Stimulated activated CD8-positive, alpha-beta memory T cell treated with anti-CD3 and anti-CD28 coated beads, Interleukin-7, amount 100 ng/mL, for 24 hours (primary cell): ENCODE results near the gene WDR89.
"Not testable (repeated sequence)": the region's sequence is repeated elsewhere in the genome, so short reads cannot be mapped to it uniquely, and the experiment has no call there.

Experiments used
- DNase-seq: peaks from one replicate; pipeline ENCODE4 v3.0.0-alpha.2; 2020; ENCODE audit warnings: low read depth

The WDR89 gene

GRCh38 chr14:63596998-63597658 lies 44.5 kb downstream of the WDR89 start:
- no peak for DNase-seq

GRCh38 chr14:63594455-63595372 lies 47.0 kb downstream of the WDR89 start:
- DNase-seq, result no peak

DNA sequence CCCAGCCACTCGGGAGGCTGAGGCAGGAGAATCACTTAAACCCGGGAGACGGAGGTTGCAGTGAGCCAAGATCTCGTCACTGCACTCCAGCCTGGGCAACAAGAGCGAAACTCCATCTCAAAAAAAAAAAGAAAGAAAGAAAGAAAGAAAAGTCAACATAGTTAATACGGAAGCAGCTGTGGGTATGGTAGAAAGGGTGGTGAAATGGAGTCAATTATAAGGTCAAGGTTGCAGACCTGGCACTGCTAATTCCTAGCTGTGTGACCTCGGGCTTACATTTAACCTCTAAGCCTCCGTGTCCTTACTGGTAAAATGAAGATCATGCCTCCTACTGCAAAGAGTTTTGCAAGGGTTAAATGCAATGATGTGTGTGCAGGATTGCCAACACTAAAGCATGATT lies 58.6 kb downstream of the WDR89 start:
- not testable (repeated sequence) for DNase-seq

DNA sequence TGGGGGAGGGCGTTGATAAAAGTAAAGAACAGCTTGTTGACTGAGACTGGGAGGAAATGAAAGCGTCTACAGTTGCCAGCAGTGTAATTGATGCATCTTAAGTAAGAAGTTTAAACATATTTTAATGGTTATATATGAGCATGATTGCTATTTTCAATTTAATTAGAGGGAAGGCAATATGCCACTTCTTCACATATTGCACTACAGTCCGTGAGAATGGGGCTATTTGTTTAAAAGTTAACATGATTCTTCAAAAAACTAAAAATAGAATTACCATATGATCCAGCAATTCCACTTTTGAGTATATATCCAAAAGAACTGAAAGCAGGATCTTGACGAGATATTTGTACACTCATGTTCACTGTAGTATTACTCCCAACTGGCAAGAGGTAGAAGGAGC lies 60.2 kb downstream of the WDR89 start:
- DNase-seq, result no peak

- no peak for DNase-seq
Measured at GRCh38 chr14:63578300-63578699, 63.4 kb downstream of the WDR89 start.

DNA sequence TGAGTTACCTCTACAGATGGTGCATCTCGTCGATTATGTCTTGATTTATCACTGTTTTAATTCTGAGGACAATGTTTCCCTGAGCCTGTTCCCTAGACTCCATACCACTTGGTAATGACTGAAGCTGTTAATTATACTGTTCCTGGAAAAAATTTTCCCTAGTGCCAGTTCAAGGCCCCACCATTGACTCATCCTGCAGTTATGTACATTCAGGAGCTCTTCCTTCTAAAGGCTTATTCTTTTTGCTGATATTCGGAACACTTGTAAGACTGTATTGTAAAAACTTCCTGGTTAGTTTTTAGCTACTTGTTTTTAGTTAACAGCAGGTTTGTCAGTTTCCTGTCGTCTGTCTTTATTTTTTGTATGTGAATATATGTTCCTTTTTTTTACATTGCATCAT lies 68.1 kb downstream of the WDR89 start:
- DNase-seq, result no peak

GRCh38 chr14:63565448-63565847 lies 76.2 kb downstream of the WDR89 start:
- DNase-seq, result no peak

GRCh38 chr14:63564318-63564717 lies 77.4 kb downstream of the WDR89 start:
- DNase-seq, result no peak

DNA sequence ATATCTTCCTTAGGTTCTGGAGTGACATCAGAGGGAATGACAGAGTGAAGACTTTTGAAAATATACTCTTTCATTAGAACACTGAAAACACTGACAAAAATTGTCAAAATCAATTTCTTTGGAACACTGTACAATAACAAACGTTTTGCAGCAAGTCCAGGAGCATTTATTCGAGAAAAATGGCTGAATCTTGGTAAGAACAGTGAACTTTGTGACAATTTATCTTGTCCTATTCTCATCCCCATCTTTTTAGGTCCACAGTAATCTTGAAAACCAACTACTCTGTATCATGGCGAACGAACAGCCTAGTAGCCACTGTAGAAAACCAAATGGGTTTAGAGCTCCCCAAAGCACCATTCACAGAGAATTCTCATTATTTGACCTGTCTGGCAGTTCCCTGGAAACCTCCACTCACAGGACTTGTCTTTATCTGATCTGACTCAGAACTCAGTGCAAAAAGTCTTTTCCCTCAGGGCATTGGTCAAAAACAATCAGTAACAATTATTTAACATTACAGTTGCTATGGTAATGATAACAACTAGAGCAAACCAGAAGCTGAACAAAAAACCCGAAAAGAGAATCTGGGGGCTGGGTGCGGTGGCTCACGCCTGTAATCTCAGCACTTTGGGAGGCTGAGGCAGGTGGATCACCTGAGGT lies 78.2 kb downstream of the WDR89 start:
- no peak for DNase-seq

- no peak for DNase-seq
Measured at GRCh38 chr14:63562405-63562804, 79.3 kb downstream of the WDR89 start.

DNA sequence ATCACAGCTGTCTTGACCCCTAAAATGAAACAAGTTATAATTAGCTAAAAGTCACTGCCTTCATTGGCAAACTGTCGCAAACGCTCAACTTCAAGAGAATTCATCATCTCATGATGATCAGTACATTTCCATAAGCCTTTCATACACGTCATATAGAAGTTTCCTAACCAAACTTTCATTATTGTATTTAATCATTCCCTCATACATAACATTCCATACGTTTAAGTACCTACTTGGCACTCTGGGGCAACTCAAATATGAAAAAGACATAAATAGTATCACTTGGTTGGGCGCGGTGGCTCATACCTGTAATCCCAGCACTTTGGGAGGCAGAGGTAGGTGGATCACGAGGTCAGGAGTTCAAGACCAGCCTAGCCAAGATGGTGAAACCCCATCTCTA lies 86.1 kb downstream of the WDR89 start:
- no peak for DNase-seq

DNA sequence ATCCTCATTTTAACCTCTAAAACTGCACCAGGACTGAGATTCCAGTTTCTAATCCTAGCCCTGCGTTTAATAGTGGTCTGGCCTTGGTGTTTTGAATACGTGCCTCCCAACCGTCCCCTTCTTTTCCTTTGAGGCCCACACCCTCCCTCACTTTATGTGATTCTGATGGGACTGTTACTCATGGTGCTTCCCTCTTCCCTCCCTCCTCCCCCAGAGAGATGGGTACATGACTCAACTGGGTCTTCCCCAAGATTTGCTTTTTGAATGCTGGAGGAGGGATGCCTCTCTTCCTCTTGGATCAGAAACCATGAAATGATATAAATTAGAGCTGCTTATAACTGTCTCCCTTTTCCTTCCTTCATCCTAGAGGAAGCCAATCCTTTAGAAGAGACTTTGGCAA lies 90.3 kb downstream of the WDR89 start:
- no peak for DNase-seq

GRCh38 chr14:63547798-63548335 lies 93.8 kb downstream of the WDR89 start:
- no peak for DNase-seq
